ENCODE data around the gene SYNDIG1L.
"Not testable (repeated sequence)": the region's sequence is repeated elsewhere in the genome, so short reads cannot be mapped to it uniquely, and the experiment has no call there.

The SYNDIG1L gene

GRCh38 chr14:74401504-74402241, 24.3 kb downstream of the SYNDIG1L start:
- DNase-seq: peak; percentile 66

- DNase-seq: no peak
Observed at GRCh38 chr14:74400919-74401503, 25.0 kb downstream of the SYNDIG1L start.

DNA sequence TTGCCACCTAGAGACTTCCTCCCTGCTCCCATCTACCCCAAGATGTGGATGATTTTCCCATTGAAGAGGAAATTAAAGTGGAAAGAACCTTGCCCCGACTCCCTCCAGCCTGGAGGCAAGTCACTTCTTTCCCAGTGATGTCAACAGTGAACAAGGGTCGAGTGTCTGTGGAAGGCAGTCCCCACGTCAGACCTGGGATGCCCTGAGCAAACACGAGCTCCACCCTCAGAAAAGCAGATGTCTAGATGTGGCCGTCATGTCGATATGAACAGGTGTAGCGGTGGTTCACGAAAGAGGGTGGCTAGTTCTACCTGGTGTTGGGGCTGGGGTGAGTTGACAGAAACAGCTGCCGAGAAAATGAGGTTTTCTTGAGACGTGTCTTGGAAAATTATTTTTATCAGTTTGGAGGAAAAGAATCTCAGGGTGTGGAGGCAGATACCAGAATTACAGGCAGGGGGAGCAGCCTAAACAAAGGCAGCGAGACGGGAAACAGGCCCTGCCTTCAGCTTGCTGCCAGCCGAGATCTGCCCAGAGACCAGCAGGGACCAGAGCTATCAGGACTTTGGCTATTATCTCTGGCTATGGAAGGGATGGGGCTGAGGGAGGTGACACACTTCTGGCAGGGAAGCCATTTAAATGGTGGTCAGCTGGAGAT, 25.9 kb downstream of the SYNDIG1L start:
- DNase-seq: no peak

DNA sequence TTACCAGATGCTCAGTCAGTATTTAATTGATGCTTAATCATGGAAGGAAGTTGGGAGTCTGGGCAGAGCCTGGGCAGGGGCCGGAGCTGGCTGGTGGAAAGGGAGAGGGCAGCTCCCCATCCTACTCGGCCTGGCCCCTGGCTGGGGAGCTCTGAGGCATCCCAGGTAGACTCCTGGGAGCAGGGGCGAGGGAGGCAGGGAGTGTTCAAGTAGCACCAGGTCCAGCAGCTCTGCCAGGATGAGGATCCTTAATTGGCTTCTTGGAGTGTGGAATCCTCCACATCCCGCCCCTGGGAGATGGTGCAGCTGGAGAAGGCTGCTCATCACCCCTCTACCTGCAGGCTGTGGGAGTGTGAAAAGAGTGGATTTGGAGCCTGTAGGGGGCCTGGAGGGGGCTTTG, 30.9 kb downstream of the SYNDIG1L start:
- DNase-seq: no peak

GRCh38 chr14:74394549-74394948, 31.5 kb downstream of the SYNDIG1L start:
- DNase-seq: no peak

DNA sequence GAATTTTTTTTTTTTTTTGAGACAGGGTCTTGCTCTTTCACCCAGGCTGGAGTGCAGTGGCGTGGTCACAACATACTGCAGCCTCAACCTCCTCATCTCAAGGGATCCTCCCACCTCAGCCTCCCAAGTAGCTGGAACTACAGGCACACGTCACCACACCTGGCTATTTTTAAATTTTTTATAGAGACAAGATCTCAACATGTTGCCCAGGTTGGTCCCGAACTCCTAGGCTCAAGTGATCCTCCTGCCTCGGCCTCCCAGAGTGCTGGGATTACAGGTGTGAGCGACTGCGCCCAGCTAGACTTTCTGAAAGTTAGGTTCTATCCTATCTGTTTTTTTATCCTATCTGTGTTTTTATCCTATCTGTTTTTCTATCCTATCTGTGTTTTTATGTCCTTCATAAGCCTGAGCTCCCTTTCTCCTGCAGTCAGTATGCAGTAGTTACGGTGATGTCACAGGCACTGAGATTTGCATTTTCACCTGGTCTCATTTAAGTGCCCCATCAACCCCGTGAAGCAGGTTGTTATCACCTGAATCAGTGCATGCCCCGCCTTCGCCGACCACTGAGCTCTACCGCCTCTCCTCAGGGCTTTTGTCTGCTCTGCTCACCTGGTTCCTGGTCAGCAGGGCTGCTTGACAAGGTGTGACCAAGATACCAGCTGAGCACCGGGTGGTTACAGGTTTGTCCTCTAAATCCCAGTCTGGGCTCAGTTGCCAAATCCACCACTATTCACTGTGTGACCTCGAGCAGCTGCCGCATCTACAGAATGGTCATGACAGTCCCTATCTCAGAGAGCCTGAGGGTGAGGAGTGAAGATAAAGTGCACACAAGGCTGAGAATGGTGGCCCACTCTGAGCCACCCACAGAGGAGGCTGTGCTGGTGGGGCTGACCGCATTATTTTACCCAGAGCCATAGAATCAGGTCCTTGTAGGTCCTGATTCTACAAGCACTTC, 33.1 kb downstream of the SYNDIG1L start:
- no peak for DNase-seq

DNA sequence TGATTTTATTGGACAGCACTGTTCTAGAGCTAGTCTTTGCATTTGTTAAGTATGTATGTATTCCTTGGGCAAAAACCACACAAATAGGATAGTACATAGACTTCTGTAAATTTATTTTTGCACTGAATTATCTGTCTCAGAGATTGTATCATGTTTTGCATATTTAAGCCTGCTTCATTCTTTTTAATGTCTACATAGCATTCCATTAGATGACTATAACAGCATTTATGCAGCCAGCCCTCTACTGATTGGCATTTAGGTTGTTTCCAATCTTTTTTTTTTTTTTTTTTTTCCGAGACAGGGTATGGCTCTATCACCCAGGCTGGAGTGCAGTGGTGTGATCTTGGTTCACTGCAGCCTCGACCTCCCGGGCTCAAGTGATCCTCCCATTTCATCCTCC, 34.5 kb downstream of the SYNDIG1L start:
- DNase-seq: no peak

DNA sequence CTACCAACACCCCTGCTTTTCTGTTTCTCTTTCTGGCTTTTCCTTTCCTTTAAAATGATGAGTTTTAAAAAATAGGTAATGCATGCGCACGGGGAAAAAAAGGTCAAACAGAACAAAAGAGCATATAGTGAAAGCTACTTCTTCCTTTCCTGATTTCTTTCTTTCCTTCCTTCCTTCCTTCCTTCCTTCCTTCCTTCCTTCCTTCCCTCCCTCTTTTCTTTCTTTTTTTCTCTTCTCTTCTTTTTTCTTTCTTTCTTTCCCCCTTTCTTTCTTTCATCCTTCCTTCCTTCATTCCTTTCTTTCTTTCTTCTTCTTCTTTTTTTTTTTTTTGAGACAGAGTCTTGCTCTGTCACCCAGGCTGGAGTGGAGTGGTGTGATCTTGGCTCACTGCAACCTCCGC, 35.5 kb downstream of the SYNDIG1L start:
- not testable (repeated sequence) for DNase-seq

DNA sequence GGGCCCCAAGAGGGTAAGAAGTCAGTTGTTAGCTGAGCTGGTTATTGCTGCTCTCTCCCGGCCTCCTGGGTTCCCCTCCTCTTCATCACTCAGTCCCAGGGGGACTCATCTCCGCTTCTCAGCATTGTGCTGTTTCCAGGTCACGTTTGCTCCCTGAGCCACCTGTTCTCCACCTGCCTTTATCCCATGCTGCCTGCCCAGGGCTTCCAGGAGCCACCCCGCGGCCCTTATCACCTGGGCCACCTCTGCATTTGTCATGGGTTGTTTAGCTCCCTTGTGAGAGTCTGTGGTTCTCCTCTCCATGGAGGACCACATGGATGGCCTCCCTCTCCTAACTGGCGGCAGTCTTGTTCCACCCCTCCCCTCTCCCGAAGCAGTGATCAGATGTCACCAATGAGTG, 36.0 kb downstream of the SYNDIG1L start:
- no peak for DNase-seq

GRCh38 chr14:74382231-74382630, 43.8 kb downstream of the SYNDIG1L start:
- no peak for DNase-seq

DNA sequence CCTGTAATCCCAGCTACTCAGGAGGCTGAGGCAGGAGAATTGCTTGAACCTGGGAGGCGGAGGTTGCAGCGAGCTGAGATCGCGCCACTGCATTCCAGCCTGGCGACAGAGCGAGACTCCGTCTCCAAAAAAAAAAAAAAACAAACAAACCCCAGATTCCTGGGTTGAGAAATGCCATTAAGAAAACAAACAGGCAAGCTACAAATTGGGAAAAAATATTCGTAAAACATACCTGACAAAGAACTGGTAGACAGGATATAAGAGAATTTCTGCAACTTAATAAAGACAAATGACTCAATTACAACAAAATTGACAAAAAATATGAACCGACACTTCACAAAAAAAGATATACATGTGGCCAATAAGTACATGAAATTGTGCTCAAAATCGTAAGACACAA, 44.4 kb downstream of the SYNDIG1L start:
- not testable (repeated sequence) for DNase-seq

GRCh38 chr14:74380845-74381244, 45.2 kb downstream of the SYNDIG1L start:
- DNase-seq: no peak

GRCh38 chr14:74380172-74380571, 45.8 kb downstream of the SYNDIG1L start:
- no peak for DNase-seq

DNA sequence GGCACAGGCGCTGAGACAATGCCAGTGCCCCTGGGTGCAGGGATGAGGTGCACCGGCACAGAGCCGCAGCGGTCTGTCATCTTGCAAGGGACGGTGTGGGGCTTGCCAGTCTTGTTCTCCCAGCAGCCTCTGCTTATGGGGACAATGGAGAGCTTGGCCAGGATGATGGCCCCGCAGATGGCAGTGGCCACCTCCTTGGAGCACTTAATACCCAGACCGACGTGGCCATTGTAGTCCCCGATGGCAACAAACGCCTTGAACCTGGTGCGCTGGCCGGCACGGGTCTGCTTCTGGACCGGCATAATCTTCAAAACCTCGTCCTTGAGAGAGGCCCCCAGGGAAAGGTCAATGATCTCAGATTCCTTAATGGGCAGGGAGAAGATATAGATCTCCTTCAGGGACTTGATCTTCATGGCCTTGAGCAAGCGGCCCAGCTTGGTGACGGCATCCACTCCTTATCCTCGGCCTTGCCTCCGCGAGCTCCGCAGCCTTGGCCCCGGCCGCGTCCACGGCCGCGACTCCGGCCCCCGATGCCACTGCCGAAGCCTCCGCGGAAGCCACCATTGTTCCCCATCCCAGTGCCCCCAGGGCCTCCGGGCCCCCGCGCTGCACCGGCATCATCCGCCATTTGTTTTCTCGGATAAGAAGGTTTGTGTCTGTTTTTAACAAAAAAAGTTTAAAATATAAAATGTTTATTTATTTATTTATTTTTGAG, 47.9 kb downstream of the SYNDIG1L start:
- no peak for DNase-seq

- no peak for DNase-seq
Observed at GRCh38 chr14:74368441-74368840, 57.6 kb downstream of the SYNDIG1L start.

- DNase-seq: no peak
Observed at GRCh38 chr14:74368026-74368425, 58.0 kb downstream of the SYNDIG1L start.

DNA sequence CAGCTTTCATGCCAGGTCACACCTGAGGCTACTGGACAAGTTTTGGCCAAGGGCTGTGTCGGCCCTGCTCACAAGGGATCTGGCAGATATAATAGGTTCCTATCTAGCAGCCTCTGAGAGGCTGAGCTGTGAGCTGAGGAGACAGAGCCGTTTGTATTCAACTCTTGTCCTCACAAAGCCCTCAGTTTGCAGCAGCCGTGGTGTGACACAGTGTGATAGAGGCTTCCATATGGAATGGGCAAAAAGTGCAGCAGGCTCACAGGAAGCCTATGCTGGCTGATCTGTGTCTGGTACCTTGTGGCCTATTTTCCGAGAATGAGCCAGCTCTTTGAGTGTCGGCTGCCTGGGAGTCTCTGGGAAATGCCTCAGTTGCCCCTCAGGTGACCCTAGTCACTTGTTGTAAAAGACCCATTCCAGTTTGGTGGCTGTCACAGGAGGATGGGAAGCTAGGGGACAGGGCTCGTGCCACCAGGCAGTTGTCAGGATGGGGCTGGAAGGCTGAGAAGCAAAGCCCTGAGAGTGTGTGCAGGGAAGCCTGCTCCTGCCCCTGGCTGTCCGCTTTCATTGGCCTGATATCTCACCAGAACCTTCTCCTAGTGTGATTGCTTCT, 61.6 kb downstream of the SYNDIG1L start:
- no peak for DNase-seq

- peak; percentile 67 for DNase-seq
Observed at GRCh38 chr14:74362361-74362915, 63.6 kb downstream of the SYNDIG1L start.

DNA sequence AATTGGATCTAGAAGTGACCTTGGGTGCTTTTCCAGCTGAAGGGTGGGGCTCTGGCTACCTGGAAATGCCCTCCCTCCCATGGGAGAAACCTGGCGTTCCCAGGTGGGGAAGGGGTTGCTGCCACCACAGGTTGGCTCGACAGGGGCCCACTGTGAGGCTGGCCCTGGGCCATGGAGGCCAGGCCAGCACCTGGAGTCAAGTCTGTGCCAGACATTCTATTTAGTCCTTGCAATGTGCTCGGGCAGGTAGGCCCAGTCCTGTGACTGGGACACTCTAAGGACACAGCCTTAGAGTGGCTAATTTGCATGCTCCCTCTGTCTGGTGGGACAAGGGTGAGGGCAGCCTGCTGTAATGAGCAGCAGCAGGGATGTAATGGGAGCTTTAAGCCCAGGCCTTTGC, 65.8 kb downstream of the SYNDIG1L start:
- DNase-seq: no peak

DNA sequence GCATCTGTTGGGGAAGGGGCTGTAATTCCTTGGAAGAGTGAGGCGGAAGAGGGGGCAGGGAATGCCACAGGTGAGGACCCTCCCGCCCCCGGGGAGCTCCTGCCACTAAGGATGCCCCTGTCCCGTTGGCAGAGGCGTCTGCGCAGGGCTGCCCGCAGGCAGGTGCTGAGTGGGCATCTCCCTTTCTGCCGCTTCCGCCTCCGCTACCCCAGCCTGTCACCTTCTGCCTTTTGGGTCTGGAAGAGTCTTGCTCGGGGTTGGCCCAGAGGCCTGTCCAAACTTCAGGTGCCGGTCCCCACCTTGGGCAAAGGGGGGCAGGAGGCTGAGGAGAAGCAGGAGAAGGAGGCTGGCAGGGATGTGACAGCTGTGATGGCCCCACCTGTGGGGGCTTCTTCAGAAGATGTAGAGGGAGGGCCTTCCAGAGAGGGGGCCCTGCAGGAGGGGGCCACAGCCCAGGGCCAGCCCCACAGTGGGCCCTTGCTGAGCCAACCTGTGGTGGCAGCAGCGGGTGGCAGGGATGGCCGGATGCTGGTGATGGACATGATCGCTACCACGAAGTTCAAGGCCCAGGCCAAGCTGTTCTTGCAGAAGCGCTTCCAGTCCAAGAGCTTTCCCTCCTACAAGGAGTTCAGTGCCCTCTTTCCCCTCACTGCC, 67.7 kb downstream of the SYNDIG1L start:
- DNase-seq: no peak

GRCh38 chr14:74357585-74357984, 68.4 kb downstream of the SYNDIG1L start:
- DNase-seq: no peak
